Fibroblast of skin of right quadriceps (primary cell): ENCODE results near the gene SLC29A1.
"Not testable (repeated sequence)": the region's sequence is repeated elsewhere in the genome, so short reads cannot be mapped to it uniquely, and the experiment has no call there.

Source experiments
- DNase-seq: peaks from one replicate; pipeline ENCODE4 v3.0.0-alpha.2; 2013

The SLC29A1 gene

DNA sequence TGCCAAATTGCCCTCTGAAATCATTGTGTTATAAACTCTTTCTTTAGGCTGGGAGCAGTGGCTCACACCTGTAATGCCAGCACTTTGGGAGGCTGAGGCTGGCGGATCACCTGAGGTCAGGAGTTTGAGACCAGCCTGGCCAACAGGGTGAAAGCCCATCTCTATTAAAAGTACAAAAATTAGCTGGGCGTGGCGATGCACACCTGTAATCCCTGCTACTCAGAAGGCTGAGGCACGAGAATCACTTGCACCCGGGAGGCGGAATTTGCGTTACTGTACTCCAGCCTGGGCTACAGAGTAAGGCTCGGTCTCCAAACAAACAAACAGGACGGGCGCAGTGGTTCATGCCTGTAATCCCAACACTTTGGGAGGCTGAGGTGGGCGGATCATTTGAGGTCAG, 27.0 kb upstream of the SLC29A1 start:
- DNase-seq = not testable (repeated sequence)

DNA sequence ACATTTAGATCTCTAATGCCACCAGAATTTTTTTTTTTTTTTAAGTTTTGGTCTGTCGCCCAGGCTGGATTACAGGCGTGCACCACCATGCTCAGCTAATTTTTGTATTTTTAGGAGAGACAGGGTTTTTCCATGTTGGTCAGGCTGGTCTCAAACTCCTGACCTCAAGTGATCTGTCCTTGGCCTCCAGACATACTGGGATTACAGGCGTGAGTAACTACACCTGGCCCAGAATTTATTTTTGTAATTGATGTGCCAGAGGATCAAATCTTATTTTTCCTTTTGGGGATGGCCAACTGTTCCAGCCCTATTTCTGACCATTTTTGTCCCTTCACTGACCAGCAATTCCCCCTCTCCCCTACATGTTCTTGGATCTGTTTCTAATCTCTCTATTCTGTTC, 24.7 kb upstream of the SLC29A1 start:
- no peak for DNase-seq

DNA sequence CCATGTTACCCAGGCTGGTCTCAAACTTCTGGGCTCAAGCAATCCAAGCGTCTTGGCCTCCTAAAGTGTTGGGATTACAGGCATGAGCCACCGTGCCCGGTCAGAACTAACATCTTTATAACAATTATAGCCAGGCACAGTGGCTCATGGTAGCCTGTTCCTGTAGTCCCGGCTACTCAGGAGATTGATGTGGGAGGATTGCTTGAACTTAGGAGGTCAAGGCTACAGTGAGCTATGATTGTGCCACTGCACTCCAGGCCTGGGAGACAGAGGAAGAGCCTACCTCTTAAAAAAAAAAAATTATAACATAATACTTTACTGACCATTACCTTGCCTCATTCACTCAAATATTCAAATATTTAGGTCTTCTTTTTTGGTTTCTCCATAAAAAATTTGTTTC, 23.5 kb upstream of the SLC29A1 start:
- no peak for DNase-seq

- no peak for DNase-seq
These were observed 22.2 kb upstream of the SLC29A1 start for GRCh38 chr6:44201200-44201599.

DNA sequence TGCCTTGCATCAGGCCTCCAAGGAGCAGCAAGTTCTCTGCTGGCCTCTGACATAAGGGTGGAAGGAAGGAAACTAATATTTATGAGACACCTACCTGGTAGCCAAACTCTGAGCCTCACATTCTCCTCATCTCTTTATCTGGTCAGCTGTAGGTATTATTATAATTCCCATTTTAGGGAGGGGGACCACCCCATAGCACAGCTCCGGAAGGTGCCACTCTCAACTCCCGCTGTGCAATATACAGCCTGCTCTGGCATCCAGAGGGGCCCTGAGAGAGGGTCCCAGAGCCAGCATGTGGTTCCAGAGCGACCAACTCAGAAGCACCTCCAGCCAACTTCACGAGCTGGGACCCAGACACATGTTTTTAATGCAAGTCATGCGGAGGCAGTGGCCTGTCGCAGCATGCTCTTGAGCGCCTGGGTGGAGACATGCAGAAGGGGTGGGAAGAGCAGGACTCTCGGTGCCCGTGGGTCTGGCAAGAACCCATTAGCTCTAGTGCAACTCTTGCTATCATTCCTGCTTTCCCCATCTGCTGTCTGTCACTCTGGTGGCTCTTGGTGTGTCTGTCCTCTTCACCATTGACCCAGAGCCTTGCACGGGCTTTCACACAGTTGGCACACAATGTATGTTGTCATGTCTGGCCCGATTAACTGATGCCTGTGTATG, 21.6 kb upstream of the SLC29A1 start:
- no peak for DNase-seq

DNA sequence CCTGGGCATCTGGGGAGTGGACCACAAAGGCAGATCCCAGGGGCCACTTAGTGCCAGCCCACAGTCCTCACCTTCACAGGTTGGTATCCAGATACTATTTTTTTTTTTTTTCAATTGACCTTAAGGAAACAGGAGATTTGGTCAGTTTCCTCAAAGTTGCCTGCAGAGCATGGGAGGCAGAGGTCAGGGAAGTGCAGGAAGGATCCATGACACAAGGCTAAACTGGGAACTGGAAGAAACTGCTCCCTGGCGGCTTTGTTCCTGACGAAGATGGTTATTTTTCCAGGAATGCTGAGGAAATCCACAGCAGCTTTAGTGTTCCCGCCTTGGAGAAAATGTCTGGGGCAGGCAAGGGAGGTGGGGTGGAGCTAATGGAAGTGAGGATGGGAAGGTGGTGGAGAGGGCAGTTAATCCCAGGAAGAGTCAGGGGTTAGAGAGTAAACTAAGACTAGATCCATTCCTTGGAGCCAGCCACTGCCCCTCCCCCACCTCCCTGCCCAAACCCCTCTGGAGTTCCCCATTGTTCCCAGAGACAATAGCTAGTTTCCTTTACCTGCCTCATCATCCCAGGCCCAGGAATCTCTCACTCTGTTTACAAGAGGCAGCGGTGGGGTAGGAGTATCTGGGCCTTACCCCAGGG, 20.9 kb upstream of the SLC29A1 start:
- DNase-seq = no peak

DNA sequence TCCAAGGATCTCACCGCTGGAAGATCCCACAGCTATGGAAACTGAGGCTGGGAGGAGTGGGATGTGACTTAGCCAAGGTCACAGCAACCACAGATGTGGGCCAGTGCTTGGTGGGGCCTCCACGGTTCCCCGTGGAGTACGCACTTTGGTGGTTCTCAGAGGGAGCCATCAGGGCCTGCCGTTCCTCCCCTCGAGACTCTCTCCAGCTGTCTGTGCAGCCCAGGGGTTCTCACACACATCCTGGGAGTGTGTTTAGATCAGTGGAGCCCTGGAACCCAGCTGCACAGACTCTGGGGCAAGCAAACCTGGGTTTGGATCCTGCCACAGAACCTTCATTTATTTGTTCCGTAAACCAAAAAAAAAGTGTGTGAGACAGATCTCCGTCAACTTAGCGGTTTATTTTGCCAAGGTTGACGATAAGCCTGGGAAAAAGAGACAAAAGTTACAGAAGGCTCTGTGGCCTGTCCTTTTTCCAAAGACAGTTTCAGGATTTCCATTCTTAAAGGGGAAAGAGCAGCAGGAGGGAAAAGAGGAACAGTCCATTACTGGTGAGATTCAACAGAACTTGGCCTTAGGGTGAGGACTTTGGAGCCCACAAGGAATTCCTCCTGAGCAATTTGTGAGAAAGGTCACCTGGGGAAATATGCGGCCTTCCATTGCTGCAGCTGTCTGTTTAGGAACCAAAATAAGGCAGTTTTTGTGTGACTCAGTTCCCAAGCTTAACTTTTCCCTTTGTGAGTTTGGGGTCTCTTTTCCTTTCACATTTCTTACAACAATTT, 20.2 kb upstream of the SLC29A1 start:
- no peak for DNase-seq

- no peak for DNase-seq
These were observed 19.4 kb upstream of the SLC29A1 start for GRCh38 chr6:44203955-44204354.

DNA sequence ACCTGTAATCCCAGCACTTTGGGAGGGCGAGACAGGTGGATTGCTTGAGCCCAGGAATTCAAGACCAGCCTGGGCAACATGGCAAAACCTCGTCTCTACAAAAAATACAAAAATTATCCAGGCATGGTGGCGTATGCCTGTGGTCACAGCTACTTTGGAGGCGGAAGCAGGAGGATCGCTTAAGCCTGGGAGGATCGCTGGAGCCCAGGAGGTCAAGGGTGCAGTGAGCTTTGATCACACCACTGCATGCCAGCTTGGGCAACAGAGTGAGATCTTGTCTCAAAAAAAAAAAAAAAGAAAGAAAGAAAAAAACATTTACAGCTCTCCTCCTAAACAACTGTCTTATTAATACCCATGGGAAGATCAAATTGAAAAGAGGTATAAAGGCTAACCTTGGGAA, 15.4 kb upstream of the SLC29A1 start:
- DNase-seq = no peak

- no peak for DNase-seq
These were observed 12.1 kb upstream of the SLC29A1 start for GRCh38 chr6:44211284-44211683.

DNA sequence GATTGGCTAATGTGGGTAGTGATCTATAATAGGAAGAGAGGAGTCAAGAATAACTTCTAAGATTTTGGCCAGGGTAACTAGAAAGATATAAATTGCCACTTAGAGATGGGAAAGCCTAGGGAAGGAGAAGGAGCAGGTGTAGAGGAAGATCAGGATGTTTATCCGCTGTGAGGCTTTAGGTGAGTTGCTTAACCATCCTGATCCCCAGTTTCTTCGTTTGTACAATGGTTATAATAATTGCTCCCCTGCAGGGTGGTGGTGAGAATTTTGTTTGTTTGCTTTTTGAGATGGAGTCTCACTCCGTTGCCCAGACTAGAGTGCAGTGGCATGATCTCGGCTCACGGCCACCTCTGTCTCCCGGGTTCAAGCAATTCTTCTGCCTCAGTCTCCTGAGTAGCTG, 9.1 kb upstream of the SLC29A1 start:
- no peak for DNase-seq

DNA sequence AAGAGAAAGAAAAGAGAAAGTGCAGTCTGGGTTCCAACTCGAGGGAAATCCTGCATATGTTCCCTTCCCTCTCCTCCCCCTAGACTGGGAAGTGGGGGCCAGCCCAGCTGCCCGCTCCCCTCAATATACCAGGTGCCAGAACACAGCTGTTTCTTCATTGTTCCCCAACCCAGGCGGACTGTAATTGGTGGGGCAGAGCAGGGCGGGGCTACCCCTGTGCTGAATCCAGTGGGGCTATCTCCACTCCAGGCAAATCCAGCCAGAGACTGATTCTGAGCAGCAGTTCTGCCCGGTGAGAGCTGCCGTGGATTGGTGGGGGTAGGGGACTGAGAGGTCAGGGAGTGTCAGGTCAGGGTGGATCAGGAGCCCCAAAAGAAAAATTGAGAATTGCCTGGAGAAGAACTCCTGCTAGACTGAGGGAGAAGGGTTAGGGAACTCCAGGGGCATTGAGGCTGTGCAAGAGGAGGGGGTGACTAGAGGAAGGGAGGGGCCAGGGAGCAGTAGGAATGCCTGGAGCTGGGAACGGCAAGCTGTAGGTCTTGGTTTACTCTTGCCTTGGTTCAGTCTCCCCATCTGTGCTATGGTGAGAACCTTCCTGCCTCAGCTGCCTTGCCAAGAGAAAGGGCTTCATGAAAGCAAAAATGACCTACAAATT, 6.6 kb upstream of the SLC29A1 start, which contains the start of gene MYMX:
Gene MYMX (plus strand): TSS at position 250 of the 655 bp plus-strand sequence. CDS start 546 bp downstream, outside the sequence.
- no peak for DNase-seq

DNA sequence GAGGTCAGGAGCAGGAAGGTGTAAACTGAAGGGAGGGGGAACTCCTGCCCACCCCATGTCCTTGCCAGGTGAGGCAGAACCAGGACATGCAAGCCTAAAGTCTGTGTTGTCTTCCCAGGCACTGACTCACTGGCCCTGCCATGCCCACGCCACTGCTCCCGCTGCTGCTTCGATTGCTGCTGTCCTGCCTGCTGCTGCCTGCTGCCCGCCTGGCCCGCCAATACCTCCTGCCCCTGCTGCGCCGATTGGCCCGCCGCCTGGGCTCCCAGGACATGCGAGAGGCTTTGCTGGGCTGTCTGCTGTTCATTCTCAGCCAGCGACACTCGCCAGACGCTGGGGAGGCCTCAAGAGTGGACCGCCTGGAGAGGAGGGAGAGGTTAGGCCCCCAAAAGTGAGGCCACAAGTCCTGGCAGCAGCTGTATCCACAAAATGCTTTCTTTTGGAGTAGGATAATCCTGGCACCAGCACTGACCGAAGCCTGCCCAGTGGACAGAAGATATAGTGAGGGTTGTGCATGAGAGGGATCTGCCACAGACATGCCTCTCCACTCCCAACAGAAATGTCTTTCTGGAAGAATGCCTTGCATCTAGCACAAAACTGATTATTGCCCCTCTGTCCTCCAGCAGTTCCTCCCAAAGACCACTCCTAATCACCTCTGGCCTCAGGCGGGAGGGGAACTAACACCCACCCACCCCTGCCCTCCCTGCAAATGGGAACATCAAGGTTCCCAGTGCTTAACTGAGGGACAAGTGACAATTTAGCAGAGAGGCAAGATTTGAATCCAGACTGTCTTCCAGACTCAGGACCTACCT, 5.9 kb upstream of the SLC29A1 start:
- DNase-seq = no peak

GRCh38 chr6:44219053-44219814, 4.2 kb upstream of the SLC29A1 start:
- peak; percentile 25 for DNase-seq

GRCh38 chr6:44219815-44220784, 3.3 kb upstream of the SLC29A1 start:
- DNase-seq = no peak

DNA sequence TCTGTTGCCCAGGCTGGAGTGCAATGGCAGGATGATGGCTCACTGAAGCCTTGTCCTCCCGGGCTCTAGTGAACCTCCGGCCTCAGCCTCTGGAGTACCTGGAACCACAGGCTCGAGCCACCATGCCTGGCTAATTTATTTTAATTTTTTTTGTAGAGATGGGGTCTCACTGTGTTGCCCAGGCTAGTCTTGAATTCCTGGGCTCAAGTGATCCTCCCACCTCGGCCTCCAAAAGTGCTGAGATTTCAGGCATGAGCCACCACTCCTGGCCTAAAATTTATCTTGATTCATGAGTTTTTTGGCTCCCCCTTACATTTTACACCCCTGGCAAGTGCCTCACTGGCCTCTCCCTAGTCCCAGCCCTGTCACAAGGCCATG, 2.5 kb upstream of the SLC29A1 start:
- DNase-seq = no peak

DNA sequence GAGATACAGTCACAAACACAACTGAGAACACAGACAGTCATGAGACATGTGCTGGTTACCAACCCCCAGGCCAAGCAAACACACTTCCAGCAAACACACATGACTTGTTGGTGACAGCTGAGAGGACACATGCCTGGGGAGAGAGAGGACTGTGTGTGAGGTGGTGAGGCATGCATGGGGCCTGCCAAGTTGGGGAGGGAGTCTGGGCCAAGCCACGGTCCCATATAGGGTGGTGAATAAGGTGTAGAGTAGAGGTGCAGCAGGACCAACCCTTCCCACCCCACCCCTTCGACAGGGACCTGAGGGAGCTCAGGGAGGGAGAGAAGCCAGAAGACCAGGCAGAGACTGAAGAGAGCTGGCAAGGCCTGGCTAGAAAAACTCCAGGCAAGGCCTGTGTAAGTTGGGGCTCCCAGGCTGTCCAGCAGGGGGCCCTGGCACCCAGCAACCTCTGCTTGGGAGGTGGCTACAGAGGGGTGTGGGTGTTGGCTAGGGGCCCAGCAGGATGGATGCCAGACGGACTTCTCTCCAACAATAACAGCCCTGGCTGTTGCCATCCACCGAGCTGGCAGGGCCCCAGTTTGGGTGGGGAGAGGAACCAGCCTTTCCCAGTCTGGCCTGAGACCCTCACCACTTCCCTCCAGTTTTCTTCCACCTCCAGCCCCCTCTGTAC, 2.0 kb upstream of the SLC29A1 start:
- DNase-seq = peak; percentile 55

DNA sequence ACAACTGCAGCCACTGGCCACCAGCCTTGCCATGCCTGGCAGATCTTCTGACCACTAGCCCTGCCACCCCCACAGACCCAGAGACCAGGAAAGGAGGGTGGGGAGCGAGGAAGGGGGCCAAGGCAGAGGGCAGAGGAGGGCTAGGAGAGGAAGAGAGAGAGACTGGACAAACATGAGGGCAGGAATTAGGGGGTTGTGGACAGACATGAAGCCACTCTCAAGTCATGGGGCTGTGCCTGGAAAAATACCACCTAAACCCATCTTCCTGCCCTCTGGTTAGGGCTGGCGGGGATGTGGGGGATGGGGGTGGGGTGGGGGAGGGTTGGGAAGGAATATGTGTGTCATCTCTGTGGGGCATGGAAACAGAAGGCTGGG, 1.4 kb upstream of the SLC29A1 start:
- DNase-seq = no peak

DNA sequence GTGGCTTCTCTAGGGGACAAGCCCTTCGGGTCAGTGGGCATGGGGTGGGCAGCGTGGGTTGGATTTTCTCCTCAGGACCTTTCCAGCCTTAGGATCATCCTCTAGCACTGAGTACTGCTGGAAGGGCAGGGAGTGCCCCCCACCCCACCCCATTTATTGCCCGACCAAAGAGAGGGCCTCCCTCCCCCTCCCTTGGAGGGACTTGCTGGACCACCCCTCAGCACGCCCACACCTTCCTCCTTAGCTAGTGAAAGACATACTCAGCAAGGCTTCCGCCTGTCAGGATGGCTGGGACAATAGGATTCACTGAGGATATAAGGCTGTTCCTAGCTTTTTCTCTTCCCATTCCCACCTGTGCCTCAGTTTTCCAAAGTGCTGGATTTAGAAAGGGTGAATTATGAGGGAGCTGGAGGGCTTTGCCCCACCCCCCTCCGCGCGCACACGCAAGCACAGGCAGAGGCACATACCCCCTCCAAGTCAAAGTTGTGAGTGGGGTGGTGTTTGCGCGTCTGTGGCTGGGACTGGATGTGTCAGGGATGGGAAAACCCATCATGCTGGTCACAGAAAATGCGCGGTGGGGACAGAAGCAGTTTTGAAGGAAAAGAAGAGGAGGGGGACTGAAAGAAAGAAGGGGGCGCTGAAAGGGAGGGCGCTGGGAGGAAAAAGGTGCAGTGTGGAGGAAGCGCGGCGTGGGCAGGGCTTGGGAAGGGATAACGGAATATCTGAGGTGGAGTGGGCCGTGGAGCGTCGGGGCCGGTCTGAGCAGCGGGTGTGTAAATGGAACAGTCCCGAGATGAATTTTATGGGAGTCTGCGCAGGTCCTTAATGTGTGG, 693 bp upstream of the SLC29A1 start:
- DNase-seq = no peak
